Measurements from ENCODE around the gene HDLBP.

The HDLBP gene

GRCh38 chr2:241228860-241229516 lies 86.5 kb downstream of the HDLBP start:
- H2AFZ ChIP-seq (ENCODE audit: low read depth, low read length, severe bottlenecking) = no peak overlapping the region

GRCh38 chr2:241228081-241228859 lies 87.2 kb downstream of the HDLBP start:
- Histone ChIP-seq H3F3A (ENCODE audit: insufficient read depth) (no peaks in the 10 kb centered on the region), H3K36me3 (ENCODE audit: low read length) (no peaks in the 10 kb centered on the region), H4K20me1 (ENCODE audit: low read depth, low read length) (no peaks in the 10 kb centered on the region), H3K9me2 (replicated peaks; ENCODE audit: insufficient read depth, low read length) (no peaks in the 10 kb centered on the region), H3K27me3 (ENCODE audit: low read length) (no peaks in the 10 kb centered on the region), H3K4me2 (ENCODE audit: low read depth, low read length, poor library complexity, severe bottlenecking) (no peak overlapping the region), H3K9me3 (ENCODE audit: insufficient read depth, low read length) (no peaks in the 10 kb centered on the region), H3K4me3 (ENCODE audit: insufficient read depth, low read length, poor library complexity, severe bottlenecking) (no peak overlapping the region), H3K9ac (ENCODE audit: low read length) (no peak overlapping the region), H3K79me2 (ENCODE audit: insufficient read depth, low read length) (no peaks in the 10 kb centered on the region), H3K27ac (ENCODE audit: low read depth, low read length) (no peak overlapping the region), H2AFZ (ENCODE audit: low read depth, low read length, severe bottlenecking) (no peak overlapping the region)
- no peak for TF ChIP-seq CTCF (IDR thresholded peaks at IDR 0.05; ENCODE audit: insufficient read depth, low read length, poor library complexity, severe bottlenecking)
- no peak for TF ChIP-seq EZH2phosphoT487 (conservative IDR thresholded peaks at IDR 0.05; ENCODE audit: low read length)

More at GRCh38 chr2:241228860-241229516, 86.5 kb downstream of the HDLBP start:
- H3K27me3 ChIP-seq (ENCODE audit: low read length) = no peaks in the 10 kb centered on the region
- no peak overlapping the region for H3K9ac ChIP-seq (ENCODE audit: low read length)
- no peaks in the 10 kb centered on the region for H3K79me2 ChIP-seq (ENCODE audit: insufficient read depth, low read length)
- H3K27ac ChIP-seq (ENCODE audit: low read depth, low read length) = no peak overlapping the region
- TF ChIP-seq CTCF (IDR thresholded peaks at IDR 0.05; ENCODE audit: insufficient read depth, low read length, poor library complexity, severe bottlenecking) (no peak), EZH2phosphoT487 (conservative IDR thresholded peaks at IDR 0.05; ENCODE audit: low read length) (no peak)
- no peaks in the 10 kb centered on the region for H3K9me3 ChIP-seq (ENCODE audit: insufficient read depth, low read length)
- H3K36me3 ChIP-seq (ENCODE audit: low read length) = no peaks in the 10 kb centered on the region
- H3K4me3 ChIP-seq (ENCODE audit: insufficient read depth, low read length, poor library complexity, severe bottlenecking) = no peak overlapping the region
- no peaks in the 10 kb centered on the region for H3K9me2 ChIP-seq (replicated peaks; ENCODE audit: insufficient read depth, low read length)
- H3K4me2 ChIP-seq (ENCODE audit: low read depth, low read length, poor library complexity, severe bottlenecking) = no peak overlapping the region
- H4K20me1 ChIP-seq (ENCODE audit: low read depth, low read length) = no peaks in the 10 kb centered on the region
- no peaks in the 10 kb centered on the region for H3F3A ChIP-seq (ENCODE audit: insufficient read depth)

GRCh38 chr2:241227594-241227993 lies 87.9 kb downstream of the HDLBP start:
- no peaks in the 10 kb centered on the region for H3K9me3 ChIP-seq (ENCODE audit: insufficient read depth, low read length)
- H2AFZ ChIP-seq (ENCODE audit: low read depth, low read length, severe bottlenecking) = no peak overlapping the region
- no peak overlapping the region for H3K27ac ChIP-seq (ENCODE audit: low read depth, low read length)
- H4K20me1 ChIP-seq (ENCODE audit: low read depth, low read length) = no peaks in the 10 kb centered on the region
- H3K27me3 ChIP-seq (ENCODE audit: low read length) = no peaks in the 10 kb centered on the region
- no peak overlapping the region for H3K4me2 ChIP-seq (ENCODE audit: low read depth, low read length, poor library complexity, severe bottlenecking)
- no peaks in the 10 kb centered on the region for H3K9me2 ChIP-seq (replicated peaks; ENCODE audit: insufficient read depth, low read length)
- H3K36me3 ChIP-seq (ENCODE audit: low read length) = no peaks in the 10 kb centered on the region
- TF ChIP-seq EZH2phosphoT487 (conservative IDR thresholded peaks at IDR 0.05; ENCODE audit: low read length) = no peak
- no peak for TF ChIP-seq CTCF (IDR thresholded peaks at IDR 0.05; ENCODE audit: insufficient read depth, low read length, poor library complexity, severe bottlenecking)
- H3K9ac ChIP-seq (ENCODE audit: low read length) = no peak overlapping the region
- H3F3A ChIP-seq (ENCODE audit: insufficient read depth) = no peaks in the 10 kb centered on the region
- H3K4me3 ChIP-seq (ENCODE audit: insufficient read depth, low read length, poor library complexity, severe bottlenecking) = no peak overlapping the region
- no peaks in the 10 kb centered on the region for H3K79me2 ChIP-seq (ENCODE audit: insufficient read depth, low read length)

Data from SU-DHL-6 (cell line).